ENCODE measurements around the gene ASXL1. TPM values are rescaled to one million over a fixed set of nuclear protein-coding genes. Genes with fewer than 3 reads are reported as not detected.

Gene ASXL1
- total RNA-seq = 41.6 and 52.5 TPM in 2 replicates

GRCh38 chr20:32357869-32358631 is at the start of gene ASXL1:
ASXL1 (plus strand) TSS chr20:32358331; CDS start chr20:32358776, 445 bp downstream.

Other genes with a start within 250 kb of the ASXL1 start
- 25.5 and 35.4 TPM in 2 replicates for gene TM9SF4, start 248.6 kb upstream of the ASXL1 start, total RNA-seq
- 2.2 and 2.9 TPM in 2 replicates for gene PLAGL2, start 150.6 kb upstream of the ASXL1 start, total RNA-seq
- gene POFUT1, start 150.5 kb upstream of the ASXL1 start, total RNA-seq = 45.1 and 45.5 TPM in 2 replicates
- gene KIF3B, start 80.7 kb upstream of the ASXL1 start, total RNA-seq = 30.3 and 30.7 TPM in 2 replicates
- 5.2 and 5.8 TPM in 2 replicates for gene NOL4L, start 227.0 kb downstream of the ASXL1 start, total RNA-seq

Measured in uterine smooth muscle cell (primary cell).